ENCODE measurements around the gene MPIG6B.

The MPIG6B gene

GRCh38 chr6:31691078-31691463, 32.1 kb upstream of the MPIG6B start:
- TF ChIP-seq, protein P1, sequence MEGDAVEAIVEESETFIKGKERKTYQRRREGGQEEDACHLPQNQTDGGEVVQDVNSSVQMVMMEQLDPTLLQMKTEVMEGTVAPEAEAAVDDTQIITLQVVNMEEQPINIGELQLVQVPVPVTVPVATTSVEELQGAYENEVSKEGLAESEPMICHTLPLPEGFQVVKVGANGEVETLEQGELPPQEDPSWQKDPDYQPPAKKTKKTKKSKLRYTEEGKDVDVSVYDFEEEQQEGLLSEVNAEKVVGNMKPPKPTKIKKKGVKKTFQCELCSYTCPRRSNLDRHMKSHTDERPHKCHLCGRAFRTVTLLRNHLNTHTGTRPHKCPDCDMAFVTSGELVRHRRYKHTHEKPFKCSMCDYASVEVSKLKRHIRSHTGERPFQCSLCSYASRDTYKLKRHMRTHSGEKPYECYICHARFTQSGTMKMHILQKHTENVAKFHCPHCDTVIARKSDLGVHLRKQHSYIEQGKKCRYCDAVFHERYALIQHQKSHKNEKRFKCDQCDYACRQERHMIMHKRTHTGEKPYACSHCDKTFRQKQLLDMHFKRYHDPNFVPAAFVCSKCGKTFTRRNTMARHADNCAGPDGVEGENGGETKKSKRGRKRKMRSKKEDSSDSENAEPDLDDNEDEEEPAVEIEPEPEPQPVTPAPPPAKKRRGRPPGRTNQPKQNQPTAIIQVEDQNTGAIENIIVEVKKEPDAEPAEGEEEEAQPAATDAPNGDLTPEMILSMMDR (IDR thresholded peaks at IDR 0.05; ENCODE audit: low read depth, low read length): no peak
- H3K4me3 ChIP-seq (ENCODE audit: low read depth, low read length): no peak overlapping the region

DNA sequence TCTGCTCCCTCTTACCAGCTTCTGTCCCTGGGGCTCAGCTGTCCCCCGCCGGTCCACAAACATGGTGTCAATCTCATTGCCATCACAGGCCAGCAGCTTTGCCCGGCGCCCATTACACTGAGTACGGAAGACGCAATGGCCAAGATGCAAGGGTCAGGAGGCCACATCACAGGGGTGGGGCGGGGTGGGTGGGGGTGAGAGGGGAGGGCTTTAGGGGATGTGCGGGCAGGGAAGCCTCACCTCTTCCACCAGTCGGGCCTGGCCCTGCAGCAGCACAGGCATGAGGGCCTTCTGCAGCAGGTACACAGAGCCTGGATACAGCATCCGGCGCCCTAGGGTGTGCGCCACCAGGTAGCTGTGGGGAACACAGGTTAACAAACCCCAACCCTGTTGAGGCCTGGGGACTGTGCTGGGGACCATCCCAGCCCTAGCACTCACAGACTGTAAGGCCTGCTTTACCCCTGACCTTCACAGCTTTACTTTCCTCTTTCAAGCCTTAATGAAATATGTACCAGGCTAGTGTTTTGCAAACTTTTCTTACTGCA, 31.5 kb upstream of the MPIG6B start:
- H3K4me3 ChIP-seq (ENCODE audit: low read depth, low read length): no peak overlapping the region
- TF ChIP-seq, protein P1 (IDR thresholded peaks at IDR 0.05; ENCODE audit: low read depth, low read length): no peak

GRCh38 chr6:31692353-31692752, 30.8 kb upstream of the MPIG6B start:
- TF ChIP-seq, protein P1 (IDR thresholded peaks at IDR 0.05; ENCODE audit: low read depth, low read length): no peak

DNA sequence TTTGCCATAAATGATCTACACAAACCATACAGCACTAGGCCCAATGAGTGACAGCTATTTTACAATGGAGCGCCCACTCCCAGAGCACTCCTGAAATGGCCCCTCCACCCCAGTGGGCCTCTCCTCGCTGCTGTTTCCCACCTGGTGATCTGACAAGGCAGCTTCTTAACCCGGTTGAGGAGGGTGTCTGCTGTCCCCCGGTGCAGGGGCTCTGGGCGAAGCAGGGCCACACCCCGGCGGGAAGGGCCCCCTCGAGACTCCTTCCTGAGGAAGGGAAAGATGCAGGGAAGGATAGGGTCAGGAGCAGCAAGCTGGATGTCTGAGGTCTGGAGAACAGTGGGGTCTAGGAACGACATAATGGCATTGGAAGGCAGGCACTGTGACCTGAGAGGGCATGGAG, 30.3 kb upstream of the MPIG6B start:
- H3K4me3 ChIP-seq (ENCODE audit: low read depth, low read length): no peak overlapping the region
- TF ChIP-seq, protein P1 (IDR thresholded peaks at IDR 0.05; ENCODE audit: low read depth, low read length): no peak

More at GRCh38 chr6:31692353-31692752, 30.8 kb upstream of the MPIG6B start:
- H3K4me3 ChIP-seq (ENCODE audit: low read depth, low read length): no peak overlapping the region

DNA sequence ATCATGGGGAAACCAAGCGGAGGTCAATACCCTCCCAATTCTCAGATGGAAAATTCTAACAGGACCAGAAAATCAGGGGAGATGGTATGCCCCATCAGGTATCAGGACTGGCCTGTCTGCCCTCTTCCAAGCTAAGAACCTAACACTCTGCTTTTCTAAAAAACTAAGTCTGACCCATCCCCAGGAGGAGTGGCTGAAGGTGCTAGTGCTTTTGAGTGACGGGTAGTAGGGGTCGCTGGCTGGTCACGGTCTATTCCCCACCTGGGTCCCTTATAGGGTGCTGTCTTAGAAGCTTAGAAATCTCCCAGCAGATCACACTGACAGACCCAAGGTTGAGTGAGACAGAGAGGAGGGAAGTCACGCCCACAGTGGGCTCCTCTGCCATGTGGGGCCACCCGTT, 29.6 kb upstream of the MPIG6B start:
- no peak overlapping the region for H3K4me3 ChIP-seq (ENCODE audit: low read depth, low read length)
- TF ChIP-seq, protein P1 (IDR thresholded peaks at IDR 0.05; ENCODE audit: low read depth, low read length): no peak

GRCh38 chr6:31697555-31697954, 25.6 kb upstream of the MPIG6B start:
- H3K4me3 ChIP-seq (ENCODE audit: low read depth, low read length): no peak overlapping the region

GRCh38 chr6:31700740-31701401, 22.3 kb upstream of the MPIG6B start:
- TF ChIP-seq, protein P1 (IDR thresholded peaks at IDR 0.05; ENCODE audit: low read depth, low read length): no peak
- H3K4me3 ChIP-seq (ENCODE audit: low read depth, low read length): no peak overlapping the region

More at GRCh38 chr6:31697555-31697954, 25.6 kb upstream of the MPIG6B start:
- TF ChIP-seq, protein P1 (IDR thresholded peaks at IDR 0.05; ENCODE audit: low read depth, low read length): no peak

Measured in WI38 (cell line).